ENCODE measurements around the gene RIC8A. TPM values are rescaled to one million over a fixed set of nuclear protein-coding genes. Genes with fewer than 3 reads are reported as not detected.

Gene RIC8A
- total RNA-seq, 2 donors from 2014 or later: 118 to 139 TPM

DNA sequence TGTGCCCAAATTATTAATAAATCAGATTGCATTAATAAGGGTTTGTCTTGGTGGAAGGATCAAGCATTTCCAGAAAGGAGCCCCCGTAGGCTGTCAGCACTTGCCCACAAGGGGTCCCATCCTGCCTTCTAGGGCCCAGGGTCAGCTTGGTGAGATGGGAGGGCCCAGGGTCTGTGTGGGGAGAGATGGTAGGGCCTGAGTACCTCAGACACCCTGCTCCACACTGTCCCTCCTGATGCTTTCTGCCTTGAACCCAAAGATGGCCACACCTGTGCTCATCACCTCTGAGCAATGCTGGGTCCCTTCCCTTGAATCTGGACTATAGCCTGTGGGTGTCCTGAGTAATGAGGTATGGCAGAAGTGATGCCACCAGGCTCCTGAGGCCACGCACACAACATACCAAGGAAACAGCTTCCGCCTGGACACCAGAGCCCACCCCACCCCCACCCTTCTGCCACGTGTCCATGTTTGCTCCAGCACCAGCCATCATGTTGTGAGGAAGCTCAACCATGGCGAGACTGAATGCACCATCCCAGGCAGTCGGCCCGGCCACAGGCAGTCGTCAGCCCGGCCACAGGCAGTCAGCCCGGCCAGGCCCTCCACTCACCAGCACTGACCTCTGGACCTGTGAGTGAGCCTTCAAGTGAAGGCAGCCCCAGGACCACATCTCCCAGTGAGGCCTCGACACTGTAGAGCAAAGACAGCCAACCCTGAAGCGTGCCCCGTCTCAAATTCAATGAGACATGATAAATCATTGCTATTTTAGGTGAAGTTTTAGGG lies 7.1 kb upstream of the RIC8A start:
- Mint-ChIP-seq H3K9me3 (no peaks in the 10 kb centered on the region), H3K4me3 (no peak overlapping the region), H3K27ac (peak overlapping the region; percentile 84), H3K36me3 (ENCODE audit: low read depth) (peaks cover 50% of the 10 kb centered on the region), H3K4me1 (peaks cover 24% of the 10 kb centered on the region), H3K27me3 (no peaks in the 10 kb centered on the region)
- no peak for ATAC-seq (replicated peaks)

DNA sequence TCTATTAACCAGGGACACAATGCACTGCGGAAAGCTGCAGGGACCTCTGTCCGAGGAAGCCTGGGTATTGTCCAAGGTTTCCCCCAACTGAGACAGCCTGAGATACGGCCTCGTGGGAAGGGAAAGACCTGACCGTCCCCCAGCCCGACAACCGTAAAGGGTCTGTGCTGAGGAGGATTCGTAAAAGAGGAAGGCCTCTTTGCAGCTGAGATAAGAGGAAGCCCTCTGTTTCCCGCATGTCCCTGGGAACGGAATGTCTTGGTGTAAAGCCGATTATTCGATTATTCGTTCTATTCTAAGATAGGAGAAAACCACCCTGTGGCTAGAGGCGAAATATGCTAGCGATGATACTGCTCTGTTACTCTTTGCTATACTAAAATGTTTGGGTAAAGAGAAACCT lies 5.5 kb upstream of the RIC8A start:
- peaks cover 24% of the 10 kb centered on the region for H3K4me1 Mint-ChIP-seq
- peaks cover 65% of the 10 kb centered on the region for H3K36me3 Mint-ChIP-seq (ENCODE audit: low read depth)
- peak overlapping the region; percentile 65 for H3K4me3 Mint-ChIP-seq
- peak; percentile 43 for ATAC-seq (replicated peaks)
- no peaks in the 10 kb centered on the region for H3K27me3 Mint-ChIP-seq
- peak overlapping the region; percentile 84 for H3K27ac Mint-ChIP-seq
- H3K9me3 Mint-ChIP-seq: no peaks in the 10 kb centered on the region

DNA sequence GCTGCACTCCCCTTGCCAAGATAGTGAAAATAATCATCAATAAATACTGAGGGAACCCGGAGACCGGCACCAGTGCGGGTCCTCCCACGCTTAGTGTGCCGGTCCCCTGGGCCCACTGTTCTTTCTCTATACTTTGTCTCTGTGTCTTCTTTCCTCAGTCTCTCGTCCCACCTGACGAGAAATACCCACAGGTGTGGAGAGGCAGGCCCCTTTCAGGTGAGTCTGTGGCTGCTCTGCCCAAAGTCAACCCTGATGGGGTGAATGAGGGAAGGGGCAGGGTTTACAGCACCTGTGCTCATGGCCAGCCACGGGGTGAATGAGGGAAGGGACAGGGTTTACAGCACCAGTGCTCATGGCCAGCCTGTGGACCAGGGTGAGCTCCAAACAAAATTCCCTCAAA lies 5.0 kb upstream of the RIC8A start:
- H3K4me3 Mint-ChIP-seq: peak overlapping the region; percentile 65
- peak overlapping the region; percentile 84 for H3K27ac Mint-ChIP-seq
- peaks cover 71% of the 10 kb centered on the region for H3K36me3 Mint-ChIP-seq (ENCODE audit: low read depth)

DNA sequence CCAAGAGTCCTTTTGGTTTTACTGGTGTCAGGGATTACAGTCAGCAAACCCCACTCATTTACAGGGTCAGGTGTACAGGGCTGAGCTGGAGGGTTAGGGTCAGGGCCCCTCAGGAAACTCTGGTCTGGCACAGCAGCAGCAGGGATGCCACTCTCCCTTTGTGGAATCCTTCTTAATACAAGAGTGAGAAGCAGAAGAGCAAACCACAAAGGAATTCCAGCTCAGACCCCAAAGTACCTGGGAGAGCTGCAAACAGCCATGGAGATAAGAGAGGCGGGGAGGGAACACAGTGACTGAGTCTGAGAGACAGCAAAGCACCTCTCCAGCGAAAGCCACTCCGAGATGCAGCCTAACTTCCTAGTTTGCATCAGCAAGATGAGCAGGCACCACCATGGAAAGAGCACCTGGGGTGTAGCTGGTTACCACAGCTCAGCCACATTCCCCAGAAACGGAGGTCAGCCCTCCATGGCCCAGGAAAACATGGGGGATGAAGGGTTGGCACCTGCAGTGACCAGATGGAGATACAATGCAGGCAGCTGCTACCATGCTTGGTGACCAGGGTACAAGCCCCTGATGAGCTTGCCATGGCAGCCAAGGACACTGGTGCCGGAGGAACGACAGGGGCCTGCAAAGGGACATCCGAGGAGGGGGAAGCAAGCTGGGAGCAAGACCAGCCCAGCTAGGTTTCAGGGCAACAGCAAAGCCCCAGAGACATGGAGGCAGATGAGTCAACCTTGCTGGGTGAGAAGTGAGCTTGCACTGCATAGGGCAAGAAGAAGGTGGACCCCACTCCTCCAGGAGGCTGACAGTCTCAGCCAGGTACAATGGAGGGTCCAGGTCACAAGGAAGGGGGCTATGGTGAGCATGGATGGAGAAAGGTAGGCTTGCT lies 4.2 kb upstream of the RIC8A start:
- Mint-ChIP-seq H3K4me3 (peak overlapping the region; percentile 65), H3K27ac (peak overlapping the region; percentile 84), H3K4me1 (peaks cover 24% of the 10 kb centered on the region), H3K27me3 (no peaks in the 10 kb centered on the region), H3K36me3 (ENCODE audit: low read depth) (peaks cover 79% of the 10 kb centered on the region), H3K9me3 (no peaks in the 10 kb centered on the region)
- no peak for ATAC-seq (replicated peaks)

More for the DNA sequence above, 5.0 kb upstream of the RIC8A start:
- Mint-ChIP-seq H3K27me3 (no peaks in the 10 kb centered on the region), H3K4me1 (peaks cover 24% of the 10 kb centered on the region), H3K9me3 (no peaks in the 10 kb centered on the region)
- no peak for ATAC-seq (replicated peaks)

DNA sequence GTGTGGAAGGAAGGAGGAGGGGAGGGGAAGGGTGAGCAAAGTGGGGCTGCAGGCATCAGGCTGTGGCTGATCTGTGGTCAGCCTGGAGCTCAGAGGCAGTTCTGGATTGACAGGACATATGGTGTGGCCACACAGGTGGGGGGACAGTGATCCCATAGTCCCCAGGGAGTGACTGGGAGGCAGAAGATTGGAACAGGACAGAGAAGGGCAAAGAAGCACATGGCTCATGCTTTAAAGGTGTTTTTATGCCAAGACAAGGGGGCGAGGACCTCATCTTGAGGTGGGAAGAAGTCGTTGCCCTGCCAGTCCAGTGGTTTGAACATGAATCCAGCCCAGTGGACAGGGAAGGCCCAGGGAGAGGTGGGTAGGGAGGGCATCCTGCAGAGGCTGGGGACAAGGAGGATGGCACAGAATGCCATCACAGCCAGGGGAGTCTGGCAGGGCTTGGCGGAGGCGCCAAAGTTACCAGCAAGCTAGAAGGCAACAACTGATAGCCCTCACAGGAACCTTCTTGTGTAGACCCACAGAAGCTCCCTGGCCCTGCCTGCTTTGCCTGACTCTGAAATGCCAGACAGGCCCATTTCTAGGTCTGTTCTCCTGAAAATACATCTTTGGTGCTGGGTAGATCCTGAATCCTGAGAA lies 3.4 kb upstream of the RIC8A start:
- peak overlapping the region; percentile 84 for H3K27ac Mint-ChIP-seq
- peaks cover 86% of the 10 kb centered on the region for H3K36me3 Mint-ChIP-seq (ENCODE audit: low read depth)
- no peaks in the 10 kb centered on the region for H3K27me3 Mint-ChIP-seq
- H3K4me1 Mint-ChIP-seq: peaks cover 24% of the 10 kb centered on the region
- no peak for ATAC-seq (replicated peaks)
- no peaks in the 10 kb centered on the region for H3K9me3 Mint-ChIP-seq
- H3K4me3 Mint-ChIP-seq: peak overlapping the region; percentile 65

GRCh38 chr11:204587-205109 lies 2.9 kb upstream of the RIC8A start:
- no peak for ATAC-seq (replicated peaks)

GRCh38 chr11:205221-206001 lies 2.1 kb upstream of the RIC8A start:
- no peaks in the 10 kb centered on the region for H3K9me3 Mint-ChIP-seq
- no peak overlapping the region for H3K27ac Mint-ChIP-seq
- no peaks in the 10 kb centered on the region for H3K27me3 Mint-ChIP-seq
- H3K36me3 Mint-ChIP-seq (ENCODE audit: low read depth): peaks cover 100% of the 10 kb centered on the region
- H3K4me3 Mint-ChIP-seq: peak overlapping the region; percentile 100
- no peak for ATAC-seq (replicated peaks)
- peaks cover 32% of the 10 kb centered on the region for H3K4me1 Mint-ChIP-seq

More at GRCh38 chr11:204587-205109, 2.9 kb upstream of the RIC8A start:
- Mint-ChIP-seq H3K4me1 (peaks cover 24% of the 10 kb centered on the region), H3K9me3 (no peaks in the 10 kb centered on the region), H3K27me3 (no peaks in the 10 kb centered on the region), H3K36me3 (ENCODE audit: low read depth) (peaks cover 92% of the 10 kb centered on the region), H3K4me3 (peak overlapping the region; percentile 26), H3K27ac (no peak overlapping the region)

GRCh38 chr11:206002-206384 lies 1.5 kb upstream of the RIC8A start:
- H3K27ac Mint-ChIP-seq: peak overlapping the region; percentile 100
- H3K27me3 Mint-ChIP-seq: no peaks in the 10 kb centered on the region
- H3K36me3 Mint-ChIP-seq (ENCODE audit: low read depth): peaks cover 100% of the 10 kb centered on the region
- no peaks in the 10 kb centered on the region for H3K9me3 Mint-ChIP-seq
- ATAC-seq (replicated peaks): no peak
- peak overlapping the region; percentile 100 for H3K4me3 Mint-ChIP-seq
- H3K4me1 Mint-ChIP-seq: peaks cover 32% of the 10 kb centered on the region

GRCh38 chr11:206526-207207 lies 841 bp upstream of the RIC8A start:
- peaks cover 100% of the 10 kb centered on the region for H3K36me3 Mint-ChIP-seq (ENCODE audit: low read depth)
- no peak for ATAC-seq (replicated peaks)

GRCh38 chr11:207863-208180 lies 314 bp downstream of the RIC8A start:
- peak overlapping the region; percentile 100 for H3K4me3 Mint-ChIP-seq
- H3K27ac Mint-ChIP-seq: peak overlapping the region; percentile 100
- peaks cover 24% of the 10 kb centered on the region for H3K4me1 Mint-ChIP-seq
- no peaks in the 10 kb centered on the region for H3K9me3 Mint-ChIP-seq
- peak; percentile 20 for ATAC-seq (replicated peaks)
- H3K27me3 Mint-ChIP-seq: no peaks in the 10 kb centered on the region
- peaks cover 100% of the 10 kb centered on the region for H3K36me3 Mint-ChIP-seq (ENCODE audit: low read depth)

More at GRCh38 chr11:206526-207207, 841 bp upstream of the RIC8A start:
- Mint-ChIP-seq H3K4me3 (peak overlapping the region; percentile 100), H3K27me3 (no peaks in the 10 kb centered on the region), H3K4me1 (peaks cover 32% of the 10 kb centered on the region), H3K27ac (peak overlapping the region; percentile 100), H3K9me3 (no peaks in the 10 kb centered on the region)

DNA sequence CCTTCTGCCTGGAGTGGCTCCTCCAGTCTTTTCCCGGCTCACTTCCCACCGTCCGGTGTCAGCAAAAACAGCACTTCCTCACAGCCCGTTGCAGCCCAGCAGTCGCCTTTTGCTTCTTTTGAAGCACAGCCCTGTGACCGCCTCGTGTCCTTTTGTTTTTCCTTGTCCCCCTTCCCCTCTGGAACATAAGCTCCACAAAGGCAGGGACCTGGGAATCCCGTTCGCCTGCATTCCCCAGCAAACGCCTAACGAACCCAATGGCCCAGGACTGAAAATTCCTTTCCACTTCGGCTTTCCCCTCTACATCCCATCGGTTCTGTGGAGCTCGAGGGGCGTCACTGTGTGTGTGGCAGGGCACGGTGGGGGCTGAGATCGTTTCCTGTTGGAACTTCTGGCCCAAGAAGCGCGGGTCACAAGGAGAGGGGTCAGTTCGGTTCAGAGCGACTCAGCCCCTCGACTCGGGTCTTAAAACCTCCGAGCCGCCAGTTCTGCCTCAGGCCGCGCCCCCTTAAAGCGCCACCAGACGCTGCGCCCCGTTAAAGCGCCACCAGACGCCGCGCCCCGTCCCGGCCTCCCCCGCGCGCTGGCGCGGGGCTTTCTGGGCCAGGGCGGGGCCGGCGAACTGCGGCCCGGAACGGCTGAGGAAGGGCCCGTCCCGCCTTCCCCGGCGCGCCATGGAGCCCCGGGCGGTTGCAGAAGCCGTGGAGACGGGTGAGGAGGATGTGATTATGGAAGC lies 841 bp downstream of the RIC8A start:
- Mint-ChIP-seq H3K36me3 (ENCODE audit: low read depth) (peaks cover 100% of the 10 kb centered on the region), H3K4me3 (peak overlapping the region; percentile 100), H3K27me3 (no peaks in the 10 kb centered on the region), H3K4me1 (peaks cover 18% of the 10 kb centered on the region), H3K9me3 (no peaks in the 10 kb centered on the region), H3K27ac (peak overlapping the region; percentile 100)
- ATAC-seq (replicated peaks): peak; percentile 65

DNA sequence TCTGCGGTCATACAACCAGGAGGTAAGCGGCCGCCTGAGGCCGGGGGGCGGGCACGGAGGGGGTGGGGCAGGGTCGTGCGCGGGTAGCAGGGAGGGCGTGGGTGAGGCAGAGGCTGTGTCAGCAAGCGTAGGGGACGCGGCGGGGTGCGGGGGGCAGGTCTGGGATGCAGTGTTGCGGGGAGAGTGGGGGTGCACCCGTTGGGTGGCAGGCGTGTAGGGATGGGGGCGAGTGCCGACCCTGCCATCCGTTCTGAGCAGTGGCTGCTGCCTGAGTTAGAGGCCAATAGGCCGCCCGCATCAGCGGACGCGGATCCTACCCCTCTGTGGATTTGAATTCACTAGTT lies 1.4 kb downstream of the RIC8A start:
- Mint-ChIP-seq H3K9me3 (no peaks in the 10 kb centered on the region), H3K4me3 (peak overlapping the region; percentile 100), H3K27me3 (no peaks in the 10 kb centered on the region), H3K36me3 (ENCODE audit: low read depth) (peaks cover 100% of the 10 kb centered on the region), H3K27ac (peak overlapping the region; percentile 100), H3K4me1 (peaks cover 13% of the 10 kb centered on the region)
- ATAC-seq (replicated peaks): no peak
